ENCODE measurements around the gene FANCE.

FANCE gene

DNA sequence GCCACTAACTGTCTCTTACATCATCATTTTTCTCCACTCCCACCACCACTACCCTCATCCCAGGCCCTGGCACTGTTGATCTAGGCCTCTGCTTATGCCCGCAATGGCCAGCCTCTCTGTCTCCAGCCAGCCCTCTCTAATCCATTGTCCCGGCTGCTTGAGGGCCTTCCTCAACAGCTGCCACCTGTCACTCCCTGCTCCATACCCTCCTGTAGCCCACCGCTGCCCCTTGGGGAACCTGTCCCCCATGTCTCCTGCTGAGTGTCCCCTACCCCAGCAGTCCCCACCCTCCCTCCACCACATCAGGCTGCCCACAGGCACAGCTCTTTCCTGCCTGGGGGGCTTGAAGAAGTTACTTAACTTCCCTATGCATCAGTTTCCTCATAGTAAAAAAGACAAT lies 31.4 kb downstream of the FANCE start:
- no peak for DNase-seq (ENCODE audit: low spot score)
- Histone ChIP-seq H3K4me1 (ENCODE audit: insufficient read depth, poor library complexity, severe bottlenecking) (peaks cover 36% of the 10 kb centered on the region), H3K36me3 (ENCODE audit: low read depth) (peaks cover 26% of the 10 kb centered on the region), H3K27me3 (ENCODE audit: insufficient read depth, poor library complexity, severe bottlenecking) (no peaks in the 10 kb centered on the region), H3K9me3 (ENCODE audit: severe bottlenecking) (no peaks in the 10 kb centered on the region), H3K4me3 (ENCODE audit: severe bottlenecking) (no peak overlapping the region), H3K27ac (ENCODE audit: poor library complexity, severe bottlenecking) (peak overlapping the region; percentile 96)
- no peak for ATAC-seq (ENCODE audit: low read depth)
- TF ChIP-seq, protein P1, sequence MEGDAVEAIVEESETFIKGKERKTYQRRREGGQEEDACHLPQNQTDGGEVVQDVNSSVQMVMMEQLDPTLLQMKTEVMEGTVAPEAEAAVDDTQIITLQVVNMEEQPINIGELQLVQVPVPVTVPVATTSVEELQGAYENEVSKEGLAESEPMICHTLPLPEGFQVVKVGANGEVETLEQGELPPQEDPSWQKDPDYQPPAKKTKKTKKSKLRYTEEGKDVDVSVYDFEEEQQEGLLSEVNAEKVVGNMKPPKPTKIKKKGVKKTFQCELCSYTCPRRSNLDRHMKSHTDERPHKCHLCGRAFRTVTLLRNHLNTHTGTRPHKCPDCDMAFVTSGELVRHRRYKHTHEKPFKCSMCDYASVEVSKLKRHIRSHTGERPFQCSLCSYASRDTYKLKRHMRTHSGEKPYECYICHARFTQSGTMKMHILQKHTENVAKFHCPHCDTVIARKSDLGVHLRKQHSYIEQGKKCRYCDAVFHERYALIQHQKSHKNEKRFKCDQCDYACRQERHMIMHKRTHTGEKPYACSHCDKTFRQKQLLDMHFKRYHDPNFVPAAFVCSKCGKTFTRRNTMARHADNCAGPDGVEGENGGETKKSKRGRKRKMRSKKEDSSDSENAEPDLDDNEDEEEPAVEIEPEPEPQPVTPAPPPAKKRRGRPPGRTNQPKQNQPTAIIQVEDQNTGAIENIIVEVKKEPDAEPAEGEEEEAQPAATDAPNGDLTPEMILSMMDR (IDR thresholded peaks at IDR 0.05; ENCODE audit: poor library complexity, severe bottlenecking) = no peak

DNA sequence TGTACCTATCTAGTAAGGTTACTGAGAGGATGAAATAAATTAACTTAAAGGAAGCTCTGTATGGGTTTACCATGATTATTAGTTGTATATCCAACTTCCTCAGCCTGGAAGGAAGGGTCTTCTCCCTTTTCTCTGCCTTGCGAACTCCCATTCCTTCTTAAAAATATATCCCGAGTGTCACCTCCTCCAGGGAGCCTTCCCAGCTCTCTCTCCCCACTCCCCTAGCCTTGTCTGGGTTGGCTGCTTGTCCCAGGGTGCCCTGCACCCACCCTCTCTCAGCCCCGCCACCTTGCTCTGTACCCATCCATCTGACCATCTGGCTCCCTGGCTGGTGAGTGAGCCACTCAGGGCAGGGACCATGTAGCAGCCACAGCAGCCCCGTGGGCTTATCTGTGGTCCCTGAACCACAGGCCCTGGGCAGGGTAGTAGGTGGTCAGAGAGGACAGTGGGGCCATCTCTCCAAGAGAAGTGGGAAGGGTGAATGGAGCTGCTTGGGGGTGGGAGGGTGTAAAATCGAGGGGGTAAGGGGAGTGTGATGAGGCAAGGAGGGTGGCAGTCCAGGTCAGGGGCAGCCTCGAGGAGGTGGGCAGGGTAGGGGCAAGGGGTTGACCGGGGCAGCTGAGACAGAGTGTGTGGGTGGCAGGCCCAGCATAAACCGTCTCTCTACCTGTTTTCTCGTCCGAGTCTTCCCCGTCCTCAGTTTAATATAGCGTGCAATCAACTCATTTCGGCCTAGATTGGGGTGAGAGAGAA lies 31.9 kb downstream of the FANCE start:
- H3K4me3 ChIP-seq (ENCODE audit: severe bottlenecking) = no peak overlapping the region
- ATAC-seq (ENCODE audit: low read depth) = no peak

DNA sequence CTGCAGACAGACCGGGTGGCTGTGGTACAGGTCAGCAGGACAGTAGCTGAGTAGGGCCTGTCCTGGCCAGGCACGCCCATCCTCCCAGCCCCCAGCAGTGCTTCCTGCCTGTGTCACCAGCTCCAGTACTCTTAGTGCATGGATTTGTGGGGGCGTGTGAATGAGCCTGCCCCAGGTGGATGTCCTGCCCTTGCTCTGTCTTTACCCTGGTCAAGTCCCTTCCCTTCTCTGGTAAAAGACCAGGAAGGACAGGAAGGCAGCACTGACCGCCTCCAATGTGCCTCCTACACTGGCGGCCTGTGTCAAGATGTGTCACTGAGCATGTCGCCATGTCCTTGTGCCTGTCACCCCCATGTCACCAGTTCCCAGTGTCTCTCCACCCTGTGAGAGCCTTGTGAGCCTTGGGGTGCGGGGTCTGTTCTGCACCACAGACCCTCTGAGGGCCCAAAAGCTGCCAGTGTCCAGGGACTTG lies 32.8 kb downstream of the FANCE start:
- TF ChIP-seq, protein P1 (IDR thresholded peaks at IDR 0.05; ENCODE audit: poor library complexity, severe bottlenecking) = no peak

More for the DNA sequence above, 31.9 kb downstream of the FANCE start:
- peak; percentile 42 for DNase-seq (ENCODE audit: low spot score)
- Histone ChIP-seq H3K36me3 (ENCODE audit: low read depth) (peaks cover 26% of the 10 kb centered on the region), H3K4me1 (ENCODE audit: insufficient read depth, poor library complexity, severe bottlenecking) (peaks cover 41% of the 10 kb centered on the region), H3K27me3 (ENCODE audit: insufficient read depth, poor library complexity, severe bottlenecking) (no peaks in the 10 kb centered on the region), H3K27ac (ENCODE audit: poor library complexity, severe bottlenecking) (peak overlapping the region; percentile 96), H3K9me3 (ENCODE audit: severe bottlenecking) (no peaks in the 10 kb centered on the region)
- TF ChIP-seq, protein P1 (IDR thresholded peaks at IDR 0.05; ENCODE audit: poor library complexity, severe bottlenecking) = no peak

DNA sequence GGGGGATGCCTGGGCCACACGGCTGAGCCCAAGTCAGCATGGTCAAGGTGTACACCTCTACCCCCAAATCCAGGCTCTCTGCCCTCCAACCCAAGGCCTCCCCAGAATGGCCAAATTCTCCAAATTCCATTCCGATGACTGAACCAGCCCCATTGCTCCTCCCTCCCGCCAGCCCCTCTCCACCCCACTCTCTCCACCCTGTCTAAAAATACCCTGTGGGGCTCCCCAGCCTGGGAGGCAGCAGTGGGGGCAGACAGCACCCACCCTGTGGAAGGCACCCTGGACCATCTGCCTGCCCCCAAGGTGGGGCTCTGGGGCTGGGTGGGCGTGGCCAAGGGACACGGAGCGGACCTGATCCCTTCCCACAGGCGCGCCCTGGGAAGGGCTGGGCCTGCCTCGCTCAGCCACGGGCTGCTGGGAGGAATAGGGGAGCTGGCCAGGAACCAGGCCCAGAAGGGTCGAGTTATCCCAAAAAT lies 33.3 kb downstream of the FANCE start:
- peak; percentile 53 for ATAC-seq (ENCODE audit: low read depth)
- H3K9me3 ChIP-seq (ENCODE audit: severe bottlenecking) = no peaks in the 10 kb centered on the region
- H3K27ac ChIP-seq (ENCODE audit: poor library complexity, severe bottlenecking) = peak overlapping the region; percentile 96
- peak; percentile 85 for DNase-seq (ENCODE audit: low spot score)
- no peak overlapping the region for H3K4me3 ChIP-seq (ENCODE audit: severe bottlenecking)
- TF ChIP-seq, protein P1 (IDR thresholded peaks at IDR 0.05; ENCODE audit: poor library complexity, severe bottlenecking) = no peak
- peaks cover 54% of the 10 kb centered on the region for H3K4me1 ChIP-seq (ENCODE audit: insufficient read depth, poor library complexity, severe bottlenecking)
- H3K27me3 ChIP-seq (ENCODE audit: insufficient read depth, poor library complexity, severe bottlenecking) = no peaks in the 10 kb centered on the region
- H3K36me3 ChIP-seq (ENCODE audit: low read depth) = peaks cover 26% of the 10 kb centered on the region

More for the DNA sequence above, 32.8 kb downstream of the FANCE start:
- DNase-seq (ENCODE audit: low spot score) = peak; percentile 77
- Histone ChIP-seq H3K4me1 (ENCODE audit: insufficient read depth, poor library complexity, severe bottlenecking) (peaks cover 50% of the 10 kb centered on the region), H3K36me3 (ENCODE audit: low read depth) (peaks cover 26% of the 10 kb centered on the region), H3K9me3 (ENCODE audit: severe bottlenecking) (no peaks in the 10 kb centered on the region), H3K4me3 (ENCODE audit: severe bottlenecking) (no peak overlapping the region), H3K27me3 (ENCODE audit: insufficient read depth, poor library complexity, severe bottlenecking) (no peaks in the 10 kb centered on the region), H3K27ac (ENCODE audit: poor library complexity, severe bottlenecking) (peak overlapping the region; percentile 96)
- peak; percentile 50 for ATAC-seq (ENCODE audit: low read depth)
